Measurements from ENCODE around the gene SAMD10. TPM values are rescaled to one million over a fixed set of nuclear protein-coding genes. Genes with fewer than 3 reads are reported as not detected.

The SAMD10 gene
- total RNA-seq, 2 donors from 2014 or later = 33.3 to 33.6 TPM

- no peak overlapping the region for H3K27ac Mint-ChIP-seq
- H3K4me1 Mint-ChIP-seq (ENCODE audit: low read depth in 2 of 2) = peaks cover 0 to under 1% of the 10 kb centered on the region in 2 donors
These were observed 19.8 kb downstream of the SAMD10 start for GRCh38 chr20:63959699-63960075.

GRCh38 chr20:63958964-63959698 is 20.3 kb downstream of the SAMD10 start:
- Mint-ChIP-seq H3K27ac (no peak overlapping the region), H3K9me3 (no peaks in the 10 kb centered on the region), H3K36me3 (no peaks in the 10 kb centered on the region), H3K4me3 (no peak overlapping the region), H3K4me1 (ENCODE audit: low read depth in 2 of 2) (peaks cover 5 to 6% of the 10 kb centered on the region in 2 donors), H3K27me3 (no peaks in the 10 kb centered on the region)
- ATAC-seq (no peak), DNase-seq (ENCODE audit: low spot score) (no peak)

More at GRCh38 chr20:63959699-63960075, 19.8 kb downstream of the SAMD10 start:
- DNase-seq (ENCODE audit: low spot score) = no peak
- no peaks in the 10 kb centered on the region for H3K36me3 Mint-ChIP-seq
- H3K9me3 Mint-ChIP-seq = no peaks in the 10 kb centered on the region
- H3K27me3 Mint-ChIP-seq = no peaks in the 10 kb centered on the region
- ATAC-seq = no peak
- H3K4me3 Mint-ChIP-seq = no peak overlapping the region

- H3K27ac Mint-ChIP-seq = no peak overlapping the region
- peaks cover 9 to 12% of the 10 kb centered on the region in 2 donors for H3K4me1 Mint-ChIP-seq (ENCODE audit: low read depth in 2 of 2)
- H3K36me3 Mint-ChIP-seq = no peaks in the 10 kb centered on the region
- ATAC-seq (no peak), DNase-seq (ENCODE audit: low spot score) (no peak)
- no peak overlapping the region for H3K4me3 Mint-ChIP-seq
- H3K27me3 Mint-ChIP-seq = no peaks in the 10 kb centered on the region
- H3K9me3 Mint-ChIP-seq = no peaks in the 10 kb centered on the region
These were observed 21.0 kb downstream of the SAMD10 start for GRCh38 chr20:63958471-63958870.

GRCh38 chr20:63957690-63958441 is 21.6 kb downstream of the SAMD10 start:
- ATAC-seq = no peak
- Mint-ChIP-seq H3K27ac (peak overlapping the region in 1 of 2 donors; percentile 28), H3K4me3 (no peak overlapping the region), H3K27me3 (no peaks in the 10 kb centered on the region), H3K36me3 (no peaks in the 10 kb centered on the region), H3K4me1 (ENCODE audit: low read depth in 2 of 2) (peaks cover 13 to 15% of the 10 kb centered on the region in 2 donors), H3K9me3 (no peaks in the 10 kb centered on the region)
- DNase-seq (ENCODE audit: low spot score) = no peak

DNA sequence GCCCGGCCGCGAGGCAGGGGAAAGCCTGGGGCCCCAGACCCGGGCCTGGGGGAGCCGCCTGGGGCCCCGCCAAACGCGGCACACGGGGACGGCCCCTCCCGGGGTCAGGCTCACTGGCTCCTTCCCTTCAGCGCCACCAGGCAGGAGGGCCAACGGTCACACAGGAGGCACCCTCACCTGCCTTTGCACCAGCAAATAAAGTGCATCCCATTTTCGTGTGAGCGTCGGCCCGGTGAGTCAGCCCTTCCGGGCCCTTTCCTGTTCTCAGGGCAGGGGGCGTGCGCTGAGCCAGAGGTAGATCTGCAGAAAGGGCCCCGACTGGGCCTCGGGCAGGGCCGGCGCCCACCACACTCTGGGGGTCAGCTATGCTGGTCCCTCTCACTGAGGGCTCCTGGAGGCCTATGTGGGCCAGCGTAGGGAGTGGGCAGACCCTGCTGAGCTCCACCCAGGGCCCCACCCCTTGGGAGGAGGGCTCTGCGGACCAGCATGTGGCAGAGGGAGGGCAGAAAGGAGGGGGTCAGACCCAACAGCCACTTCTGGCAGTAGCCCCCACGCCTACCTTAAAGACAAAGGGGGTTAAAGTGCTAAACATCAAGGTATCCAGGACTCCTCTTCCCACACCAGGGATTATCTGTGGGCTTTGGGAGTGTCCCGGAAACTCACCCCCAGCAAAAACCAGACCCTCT is 22.3 kb downstream of the SAMD10 start:
- peak; percentile 4 to 17 for ATAC-seq
- Mint-ChIP-seq H3K27me3 (no peaks in the 10 kb centered on the region), H3K4me1 (ENCODE audit: low read depth in 2 of 2) (peaks cover 13 to 15% of the 10 kb centered on the region in 2 donors), H3K9me3 (no peaks in the 10 kb centered on the region), H3K27ac (peak overlapping the region in 1 of 2 donors; percentile 28), H3K4me3 (peak overlapping the region; percentile 66), H3K36me3 (no peaks in the 10 kb centered on the region)
- DNase-seq (ENCODE audit: low spot score) = no peak

DNA sequence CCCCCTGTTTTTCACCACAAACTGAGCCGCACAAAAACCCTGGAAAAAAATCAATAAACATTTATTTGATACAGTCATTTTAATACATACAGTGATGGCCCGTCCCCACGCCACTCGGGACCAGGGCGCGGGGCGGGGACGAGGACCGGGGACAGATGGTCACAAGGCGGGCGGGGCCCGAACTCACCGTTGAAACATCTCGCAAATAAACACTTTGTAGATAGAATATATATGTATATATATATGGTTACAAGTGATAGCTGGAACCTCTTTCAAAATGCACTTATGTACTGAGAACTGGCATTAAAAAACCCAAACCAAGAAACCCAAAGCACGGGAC is 22.8 kb downstream of the SAMD10 start:
- H3K36me3 Mint-ChIP-seq = no peaks in the 10 kb centered on the region
- H3K9me3 Mint-ChIP-seq = no peaks in the 10 kb centered on the region
- no peaks in the 10 kb centered on the region for H3K27me3 Mint-ChIP-seq
- peak overlapping the region; percentile 66 for H3K4me3 Mint-ChIP-seq
- peak overlapping the region in 1 of 2 donors; percentile 28 for H3K27ac Mint-ChIP-seq
- DNase-seq (ENCODE audit: low spot score) (no peak), ATAC-seq (no peak)
- peaks cover 13 to 15% of the 10 kb centered on the region in 2 donors for H3K4me1 Mint-ChIP-seq (ENCODE audit: low read depth in 2 of 2)

- Mint-ChIP-seq H3K27ac (peak within 1 kb of the TSS in 1 of 2 donors; percentile 28), H3K27me3 (no peaks in the 10 kb centered on the region), H3K9me3 (no peaks in the 10 kb centered on the region), H3K36me3 (no peaks in the 10 kb centered on the region), H3K4me3 (peak within 1 kb of the TSS; percentile 66), H3K4me1 (ENCODE audit: low read depth in 2 of 2) (peaks cover 13 to 15% of the 10 kb centered on the region in 2 donors)
- peak; percentile 92 to 93 for ATAC-seq
- peak; percentile 91 for DNase-seq (ENCODE audit: low spot score)
These were observed 23.4 kb downstream of the SAMD10 start, which contains the start of gene UCKL1 for GRCh38 chr20:63955827-63956663. UCKL1 (minus strand) TSS chr20:63956416; CDS start chr20:63956372, 44 bp downstream.

- Mint-ChIP-seq H3K9me3 (no peaks in the 10 kb centered on the region), H3K4me1 (ENCODE audit: low read depth in 2 of 2) (peaks cover 13 to 15% of the 10 kb centered on the region in 2 donors), H3K4me3 (peak overlapping the region; percentile 66), H3K36me3 (no peaks in the 10 kb centered on the region), H3K27me3 (no peaks in the 10 kb centered on the region), H3K27ac (no peak overlapping the region)
- DNase-seq (ENCODE audit: low spot score) (no peak), ATAC-seq (peak; percentile 37)
These were observed 24.1 kb downstream of the SAMD10 start for GRCh38 chr20:63955281-63955826.

GRCh38 chr20:63953764-63954429 is 25.5 kb downstream of the SAMD10 start:
- ATAC-seq (no peak), DNase-seq (ENCODE audit: low spot score) (no peak)
- H3K27ac Mint-ChIP-seq = peak overlapping the region in 1 of 2 donors; percentile 53
- H3K36me3 Mint-ChIP-seq = no peaks in the 10 kb centered on the region
- no peaks in the 10 kb centered on the region for H3K27me3 Mint-ChIP-seq
- peak overlapping the region; percentile 80 for H3K4me3 Mint-ChIP-seq
- H3K4me1 Mint-ChIP-seq (ENCODE audit: low read depth in 2 of 2) = peaks cover 19 to 20% of the 10 kb centered on the region in 2 donors
- H3K9me3 Mint-ChIP-seq = no peaks in the 10 kb centered on the region

GRCh38 chr20:63952769-63953168 is 26.7 kb downstream of the SAMD10 start:
- ATAC-seq (no peak), DNase-seq (ENCODE audit: low spot score) (no peak)
- Mint-ChIP-seq H3K27me3 (no peaks in the 10 kb centered on the region), H3K27ac (no peak overlapping the region), H3K9me3 (no peaks in the 10 kb centered on the region), H3K36me3 (no peaks in the 10 kb centered on the region), H3K4me1 (ENCODE audit: low read depth in 2 of 2) (peaks cover 29 to 30% of the 10 kb centered on the region in 2 donors), H3K4me3 (no peak overlapping the region)

DNA sequence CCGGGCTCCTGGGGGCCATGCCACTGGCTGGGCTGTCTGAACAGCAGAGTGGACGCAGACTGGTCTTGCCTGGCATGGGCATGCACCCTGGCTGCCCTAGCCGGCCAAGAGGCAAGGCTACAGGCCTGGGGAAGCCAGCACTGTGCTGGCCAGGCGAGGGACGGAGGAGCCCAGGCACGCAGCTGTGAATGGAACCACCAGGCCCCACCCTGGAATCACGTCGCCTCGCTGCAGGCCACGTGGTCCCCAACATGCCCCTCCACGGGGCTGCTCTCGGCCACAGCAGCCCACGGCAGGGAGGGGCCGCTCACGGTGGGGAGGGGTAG is 27.3 kb downstream of the SAMD10 start:
- Mint-ChIP-seq H3K4me3 (no peak overlapping the region), H3K27me3 (no peaks in the 10 kb centered on the region), H3K4me1 (ENCODE audit: low read depth in 2 of 2) (peaks cover 33 to 35% of the 10 kb centered on the region in 2 donors), H3K36me3 (no peaks in the 10 kb centered on the region), H3K9me3 (no peaks in the 10 kb centered on the region), H3K27ac (no peak overlapping the region)
- ATAC-seq = no peak
- DNase-seq (ENCODE audit: low spot score) = no peak

GRCh38 chr20:63951398-63952209 is 27.8 kb downstream of the SAMD10 start:
- peaks cover 38 to 39% of the 10 kb centered on the region in 2 donors for H3K4me1 Mint-ChIP-seq (ENCODE audit: low read depth in 2 of 2)
- H3K9me3 Mint-ChIP-seq = no peaks in the 10 kb centered on the region
- H3K27ac Mint-ChIP-seq = no peak overlapping the region
- DNase-seq (ENCODE audit: low spot score) (no peak), ATAC-seq (no peak)
- H3K4me3 Mint-ChIP-seq = no peak overlapping the region
- H3K36me3 Mint-ChIP-seq = no peaks in the 10 kb centered on the region
- no peaks in the 10 kb centered on the region for H3K27me3 Mint-ChIP-seq

Data from natural killer cell treated with Interleukin-12 subunit alpha and Interleukin-12 subunit beta and Interleukin-15 and Interleukin-18, amount 100 ng/mL, for 72 hours (primary cell).